Prostate gland (tissue), 2 donors: ENCODE data around the gene IFIH1. TPM values are rescaled to one million over a fixed set of nuclear protein-coding genes. Genes with fewer than 3 reads are reported as not detected.

Source experiments
- DNase-seq: peaks from one replicate; pipeline ENCODE4 v3.0.0-alpha.2; 2019; ENCODE audit warnings: low spot score
- H3K27ac ChIP-seq, 2 donors: fragments of 200-600 bp; sonication (generic); 2 replicates each; pipeline ENCODE4 v1.5.1; 2017 to 2019
- H3K27me3 ChIP-seq: fragments of 200-600 bp; sonication (generic); replicated peaks from 2 replicates; pipeline ENCODE4 v1.5.1; 2019; ENCODE audit not compliant: insufficient read depth
- H3K36me3 ChIP-seq, 2 donors: fragments of 200-600 bp; sonication (generic); 1 replicate in 1 of 2; 2 replicates in 1 of 2; pipeline versions ENCODE4 v1.5.1 to v1.8.1; 2017 to 2019
- H3K4me1 ChIP-seq: fragments of 200-600 bp; sonication (generic); replicated peaks from 2 replicates; pipeline ENCODE4 v1.5.1; 2019
- H3K4me3 ChIP-seq, 2 donors: fragments of 200-600 bp; sonication (generic); 2 replicates each; pipeline ENCODE4 v1.5.1; 2017 to 2019
- H3K9me3 ChIP-seq: fragments of 200-600 bp; sonication (generic); 2 replicates; pipeline ENCODE4 v1.5.1; 2017
- POLR2A ChIP-seq: fragments of 450-650 bp; IDR thresholded peaks from one replicate; pipeline ENCODE4 v1.6.1; 2016; ENCODE audit warnings: antibody characterized with exemption, mild to moderate bottlenecking
- POLR2AphosphoS5 ChIP-seq: sonication (generic); formaldehyde crosslinking; IDR thresholded peaks from one replicate; pipeline ENCODE4 v1.6.1; 2017; ENCODE audit warnings: antibody characterized with exemption
- WGBS: methylation state at CpG from one replicate; pipeline ENCODE4 v1.1.5; 2018; 5-methylcytosine and 5-hydroxymethylcytosine counted together
- intact Hi-C: fragments of 100-400 bp; cut with DNase I; formaldehyde crosslinking; loops from one replicate; pipeline ENCODE4 v1.14.2; 2022
- total RNA-seq, 2 donors: library from RNA; depleted of rRNA; stranded (reverse); fragments of >200 nt; gene quantifications; one replicate each; pipeline ENCODE4 v1.1.0, GENCODE V29; 2016
- TF ChIP-seq, protein P1 (sequence below), 4 experiments: fragments of 200-600 bp in 2 of 4; fragments of 450-650 bp in 2 of 4; sonication (generic) in 2 of 4; IDR thresholded peaks; 1 replicate in 3 of 4; 2 replicates in 1 of 4; pipeline ENCODE4 v1.5.1; 2016 to 2019; ENCODE audit warnings: antibody characterized with exemption in 4 of 4, mild to moderate bottlenecking in 2 of 4, moderate library complexity in 2 of 4

The IFIH1 gene
- total RNA-seq, 2 donors from 2014 or later, result 13.1 to 14.7 TPM

DNA sequence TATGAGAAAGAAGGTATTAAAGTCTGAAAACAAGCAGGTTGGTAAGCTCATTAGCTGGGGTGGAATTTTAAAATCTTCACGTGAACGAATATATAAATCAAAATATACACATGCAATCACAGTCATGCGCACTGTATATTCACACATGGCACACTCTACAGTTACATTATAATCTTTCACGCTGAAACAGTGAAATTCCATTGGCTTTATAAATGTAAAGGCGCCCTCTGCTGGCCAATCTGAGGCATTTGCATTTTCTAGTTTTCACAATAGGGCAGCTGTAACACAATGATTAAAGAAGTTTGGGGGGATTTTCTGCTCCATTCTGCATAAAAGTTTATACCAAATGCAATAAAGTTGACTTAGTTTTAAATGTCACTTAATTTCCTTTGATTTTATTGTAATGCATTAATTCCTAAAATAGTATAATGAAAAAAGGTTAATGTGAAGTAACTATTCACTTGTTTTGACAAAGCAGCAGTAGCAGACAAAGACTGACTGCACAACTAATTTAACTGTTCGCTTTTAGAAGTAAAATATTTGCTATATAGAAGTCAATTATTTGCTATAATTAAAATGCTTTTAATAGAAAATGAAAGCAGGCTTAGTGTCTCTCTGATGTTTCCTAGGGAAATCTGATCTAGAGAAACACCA lies 17.2 kb downstream of the IFIH1 start:
- WGBS, result 8% methylated on average over 6 of the region's 6 CpGs
- intact Hi-C loops, result no loop called here
- Histone ChIP-seq H3K27me3 (no peaks in the 10 kb centered on the region), H3K4me3 (no peak overlapping the region), H3K27ac (no peak overlapping the region), H3K4me1 (no peaks in the 10 kb centered on the region), H3K36me3 (no peaks in the 10 kb centered on the region), H3K9me3 (no peaks in the 10 kb centered on the region)
- TF ChIP-seq, protein P1, sequence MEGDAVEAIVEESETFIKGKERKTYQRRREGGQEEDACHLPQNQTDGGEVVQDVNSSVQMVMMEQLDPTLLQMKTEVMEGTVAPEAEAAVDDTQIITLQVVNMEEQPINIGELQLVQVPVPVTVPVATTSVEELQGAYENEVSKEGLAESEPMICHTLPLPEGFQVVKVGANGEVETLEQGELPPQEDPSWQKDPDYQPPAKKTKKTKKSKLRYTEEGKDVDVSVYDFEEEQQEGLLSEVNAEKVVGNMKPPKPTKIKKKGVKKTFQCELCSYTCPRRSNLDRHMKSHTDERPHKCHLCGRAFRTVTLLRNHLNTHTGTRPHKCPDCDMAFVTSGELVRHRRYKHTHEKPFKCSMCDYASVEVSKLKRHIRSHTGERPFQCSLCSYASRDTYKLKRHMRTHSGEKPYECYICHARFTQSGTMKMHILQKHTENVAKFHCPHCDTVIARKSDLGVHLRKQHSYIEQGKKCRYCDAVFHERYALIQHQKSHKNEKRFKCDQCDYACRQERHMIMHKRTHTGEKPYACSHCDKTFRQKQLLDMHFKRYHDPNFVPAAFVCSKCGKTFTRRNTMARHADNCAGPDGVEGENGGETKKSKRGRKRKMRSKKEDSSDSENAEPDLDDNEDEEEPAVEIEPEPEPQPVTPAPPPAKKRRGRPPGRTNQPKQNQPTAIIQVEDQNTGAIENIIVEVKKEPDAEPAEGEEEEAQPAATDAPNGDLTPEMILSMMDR (IDR thresholded peaks at IDR 0.05), result peak; percentile 47 to 77 (median 68)
- TF ChIP-seq POLR2A (no peak), POLR2AphosphoS5 (no peak)
- peak; percentile 19 for DNase-seq

DNA sequence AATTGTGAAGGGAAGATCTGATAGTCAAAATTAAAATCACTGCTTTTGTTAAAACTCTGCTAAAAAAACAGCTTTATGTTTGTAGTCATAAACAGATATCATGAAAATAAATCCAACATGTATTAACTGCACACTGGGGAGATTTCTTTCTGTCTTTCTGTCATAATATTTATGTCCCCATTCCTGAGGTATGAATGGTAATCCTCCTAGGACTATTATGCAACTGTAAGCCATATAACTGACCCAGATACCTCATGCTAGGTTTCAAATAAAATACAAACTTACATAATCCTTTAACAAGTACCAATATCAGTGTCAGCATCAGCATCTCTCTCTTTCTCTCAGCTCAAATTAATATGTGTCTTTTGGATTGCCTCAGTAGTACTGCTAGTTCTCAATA lies 18.2 kb downstream of the IFIH1 start:
- Histone ChIP-seq H3K27me3 (no peaks in the 10 kb centered on the region), H3K4me1 (no peaks in the 10 kb centered on the region), H3K4me3 (no peak overlapping the region), H3K36me3 (no peaks in the 10 kb centered on the region), H3K9me3 (no peaks in the 10 kb centered on the region), H3K27ac (no peak overlapping the region)
- TF ChIP-seq, protein P1 (IDR thresholded peaks at IDR 0.05), result no peak
- TF ChIP-seq POLR2A, result no peak
- no peak for TF ChIP-seq POLR2AphosphoS5
- DNase-seq, result no peak
- intact Hi-C loops, result no loop called here

DNA sequence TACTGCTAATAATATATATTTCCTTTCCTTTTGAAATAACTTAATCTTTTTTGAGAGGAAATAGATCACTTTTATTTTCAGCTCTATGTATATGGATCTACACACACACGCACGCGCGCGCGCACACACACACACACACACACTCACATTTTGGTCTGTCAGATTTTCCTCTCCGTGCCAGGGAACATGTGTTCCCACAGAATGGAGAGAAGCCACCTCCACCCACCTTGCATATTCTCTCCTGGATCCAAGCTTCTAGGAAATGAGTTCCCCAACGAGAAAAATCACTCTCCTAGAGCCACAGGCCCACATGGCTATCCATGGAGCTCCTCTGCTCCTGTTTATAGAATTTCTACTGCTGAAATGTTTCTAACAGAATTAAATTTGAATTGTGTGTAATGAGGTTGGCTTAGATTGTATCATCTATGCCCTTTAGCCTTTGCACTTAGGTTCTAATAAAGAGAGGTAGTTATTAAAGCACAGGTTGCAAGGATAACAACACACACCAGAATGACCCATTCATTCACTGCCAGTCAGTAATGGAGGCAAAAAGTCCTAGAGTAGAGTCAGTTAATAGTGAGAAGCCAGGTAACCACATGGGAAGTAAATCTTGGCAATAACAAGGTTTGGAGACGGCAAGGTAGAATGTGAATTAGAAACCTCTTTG lies 19.7 kb downstream of the IFIH1 start:
- WGBS, result 87% methylated on average over 9 of the region's 9 CpGs
- no peak overlapping the region for H3K27ac ChIP-seq
- H3K36me3 ChIP-seq, result no peaks in the 10 kb centered on the region
- no peaks in the 10 kb centered on the region for H3K4me1 ChIP-seq
- intact Hi-C loops, result loop anchor here (5.0 kb wide), 1 partner anchor 77 kb away; no protein-coding TSS in a partner anchor
- no peak overlapping the region for H3K4me3 ChIP-seq
- no peaks in the 10 kb centered on the region for H3K9me3 ChIP-seq
- H3K27me3 ChIP-seq, result no peaks in the 10 kb centered on the region
- TF ChIP-seq POLR2AphosphoS5, result no peak
- TF ChIP-seq, protein P1 (IDR thresholded peaks at IDR 0.05), result no peak
- no peak for TF ChIP-seq POLR2A
- no peak for DNase-seq

DNA sequence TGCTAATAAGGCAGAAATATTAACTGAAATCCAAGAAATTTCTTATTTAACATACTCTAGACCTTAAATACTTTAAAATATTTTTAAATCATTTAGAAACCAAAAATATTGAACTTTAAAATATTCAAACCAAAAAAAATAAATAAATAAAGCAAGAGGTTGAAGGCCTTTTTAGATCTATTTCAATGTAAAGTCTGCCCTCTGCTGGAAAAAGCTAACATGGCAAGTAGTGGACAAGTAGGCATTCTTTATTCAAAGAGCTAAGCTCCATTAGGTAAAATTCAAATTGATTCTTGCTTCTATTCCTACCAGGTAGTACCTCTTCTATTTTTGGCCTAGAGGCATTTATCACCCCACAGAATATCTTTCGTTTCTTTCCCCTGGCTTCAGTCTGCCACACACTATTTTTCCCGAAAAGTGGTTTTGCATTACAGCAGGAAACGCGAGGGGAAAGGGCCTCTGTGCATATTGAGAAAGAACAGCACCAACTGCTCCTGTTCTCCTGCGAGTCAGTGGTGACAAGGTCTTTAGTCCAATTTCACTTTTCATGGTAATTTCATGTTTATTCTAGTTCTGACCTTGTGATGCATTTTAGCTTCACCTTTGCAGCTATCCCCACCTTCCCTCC lies 20.4 kb downstream of the IFIH1 start:
- WGBS, result 61% methylated on average over 5 of the region's 5 CpGs
- no peak overlapping the region for H3K4me3 ChIP-seq
- no peaks in the 10 kb centered on the region for H3K27me3 ChIP-seq
- H3K36me3 ChIP-seq, result no peaks in the 10 kb centered on the region
- no peak overlapping the region for H3K27ac ChIP-seq
- H3K4me1 ChIP-seq, result no peaks in the 10 kb centered on the region
- intact Hi-C loops, result loop anchor here (5.0 kb wide), 1 partner anchor 76 kb away; no protein-coding TSS in a partner anchor
- TF ChIP-seq, protein P1 (IDR thresholded peaks at IDR 0.05), result peak; percentile 59 to 79 (median 70)
- TF ChIP-seq POLR2AphosphoS5, result no peak
- peak; percentile 76 for DNase-seq
- no peaks in the 10 kb centered on the region for H3K9me3 ChIP-seq
